HepG2 (cell line): ENCODE data around the gene NDUFAF3. TPM values are rescaled to one million over a fixed set of nuclear protein-coding genes. Genes with fewer than 3 reads are reported as not detected.
A peak's percentile ranks its signal among the peaks of the same experiment; 100 is the strongest.

ENCODE experiments used
- AGO2 ChIP-seq: fragments of 200-400 bp; formaldehyde crosslinking; optimal IDR thresholded peaks from 2 replicates; pipeline ENCODE3; 2017; ENCODE audit warnings: mild to moderate bottlenecking, low read depth, low read length, moderate library complexity
- CC2D1A ChIP-seq: sonication (generic); formaldehyde crosslinking; IDR thresholded peaks from 2 replicates; pipeline ENCODE4 v1.8.1; 2023; ENCODE audit warnings: mild to moderate bottlenecking, missing genetic modification reagents
- CHCHD3 ChIP-seq: sonication (generic); formaldehyde crosslinking; IDR thresholded peaks from 2 replicates; pipeline ENCODE4 v1.8.0; 2022; ENCODE audit warnings: mild to moderate bottlenecking, missing genetic modification reagents, moderate library complexity
- IKZF1 ChIP-seq: fragments of 450-650 bp; IDR thresholded peaks from 2 replicates; pipeline ENCODE4 v1.7.1; 2016
- NAIF1 ChIP-seq: sonication (generic); formaldehyde crosslinking; IDR thresholded peaks from 2 replicates; pipeline ENCODE4 v1.5.0; 2020; ENCODE audit warnings: mild to moderate bottlenecking, missing genetic modification reagents, borderline replicate concordance
- PPARG ChIP-seq: conservative IDR thresholded peaks from 2 replicates; pipeline ENCODE4 v1.6.1; 2016; ENCODE audit warnings: missing biosample characterization, missing genetic modification reagents
- PRPF4 ChIP-seq: fragments of 200-400 bp; formaldehyde crosslinking; IDR thresholded peaks from 2 replicates; pipeline ENCODE4 v1.6.1; 2016; ENCODE audit warnings: low read length, low read depth; ENCODE audit not compliant: poor library complexity, severe bottlenecking
- SCMH1 ChIP-seq: sonication (generic); formaldehyde crosslinking; IDR thresholded peaks from 2 replicates; pipeline ENCODE4 v1.9.0; 2021; ENCODE audit warnings: missing genetic modification reagents, mild to moderate bottlenecking, borderline replicate concordance
- SNRNP70 ChIP-seq: fragments of 200-400 bp; formaldehyde crosslinking; IDR thresholded peaks from 2 replicates; pipeline ENCODE4 v1.6.1; 2017; ENCODE audit warnings: mild to moderate bottlenecking, low read depth, low read length, moderate library complexity
- SUZ12 ChIP-seq: fragments of 150-350 bp; IDR thresholded peaks from 2 replicates; pipeline ENCODE4 v1.6.1; 2014; ENCODE audit warnings: low read depth, low read length
- ZBTB40 ChIP-seq, 2 experiments: fragments of 450-650 bp in 1 of 2; sonication (generic) in 1 of 2; formaldehyde crosslinking in 1 of 2; IDR thresholded peaks; 2 replicates each; pipeline versions ENCODE4 v1.6.1 to v1.8.0; 2016 to 2022; ENCODE audit warnings: antibody characterized with exemption in 1 of 2, mild to moderate bottlenecking in 1 of 2, missing genetic modification reagents in 1 of 2
- ZC3H4 ChIP-seq: sonication (generic); formaldehyde crosslinking; IDR thresholded peaks from 2 replicates; pipeline ENCODE4 v1.4.0; 2020; ENCODE audit warnings: missing genetic modification reagents, borderline replicate concordance
- ZFP36L2 ChIP-seq: sonication (generic); formaldehyde crosslinking; IDR thresholded peaks from 2 replicates; pipeline ENCODE4 v1.4.0; 2020; ENCODE audit warnings: missing genetic modification reagents
- ZNF121 ChIP-seq: sonication (generic); formaldehyde crosslinking; IDR thresholded peaks from 2 replicates; pipeline ENCODE4 v1.5.0; 2020; ENCODE audit warnings: mild to moderate bottlenecking, missing genetic modification reagents
- ZNF557 ChIP-seq: sonication (generic); formaldehyde crosslinking; IDR thresholded peaks from 2 replicates; pipeline ENCODE4 v1.4.0; 2020; ENCODE audit warnings: missing genetic modification reagents
- ZNF605 ChIP-seq: sonication (generic); formaldehyde crosslinking; IDR thresholded peaks from 2 replicates; pipeline ENCODE4 v1.8.0; 2022; ENCODE audit warnings: mild to moderate bottlenecking, missing genetic modification reagents
- ZNF773 ChIP-seq: sonication (generic); formaldehyde crosslinking; IDR thresholded peaks from 2 replicates; pipeline ENCODE4 v1.4.0; 2020; ENCODE audit warnings: missing genetic modification reagents, borderline replicate concordance
- ZNF788 ChIP-seq: sonication (generic); formaldehyde crosslinking; IDR thresholded peaks from 2 replicates; pipeline ENCODE4 v1.5.0; 2020; ENCODE audit warnings: mild to moderate bottlenecking, missing genetic modification reagents, borderline replicate concordance
- polyA plus RNA-seq, 8 experiments: library from polyadenylated mRNA; depleted of rRNA in 3 of 8; stranded (reverse) in 7 of 8; unstranded in 1 of 8; fragments of >200 nt; fragmentation: Illumina TruSeq in 4 of 8; extraction: Trizol in 4 of 8; gene quantifications; 2 replicates each; pipeline versions ENCODE4 v1.2.1 to v1.2.3, GENCODE V29; 2011 to 2016; ENCODE audit warnings: low read depth in 4 of 8, missing spikeins in 1 of 8, mixed read lengths in 1 of 8; ENCODE audit not compliant: insufficient read depth in 1 of 8
- total RNA-seq, 5 experiments: library from RNA; depleted of rRNA; stranded (reverse); fragments of >200 nt; fragmentation: Illumina TruSeq; extraction: Trizol; gene quantifications; 2 replicates each; pipeline ENCODE4 v1.2.3, GENCODE V29; 2016; ENCODE audit warnings: low read depth in 1 of 5

Gene NDUFAF3
- total and polyA plus RNA-seq, 2 of the 13 experiments (the other 11 are each of a cell fraction or from before 2014, with no cell fraction given), result 39.0 to 50.0 TPM

GRCh38 chr3:49015072-49015471 lies 6.8 kb upstream of the NDUFAF3 start (continued):
- TF ChIP-seq ZBTB40 (IDR thresholded peaks at IDR 0.05) (no peak), ZBTB40 (CRISPR knock-in tag; IDR thresholded peaks at IDR 0.05) (0 out of 2 replicates have a peak, but pooled peaks have one; percentile 20), ZNF788 (0 out of 2 replicates have a peak, but pooled peaks have one; percentile 40), ZC3H4 (CRISPR knock-in tag) (no peak), ZNF773 (no peak), ZFP36L2 (CRISPR knock-in tag) (no peak), ZNF121 (no peak), CHCHD3 (CRISPR knock-in tag) (no peak), NAIF1 (CRISPR knock-in tag) (no peak), IKZF1 (no peak), PRPF4 (no peak), SNRNP70 (no peak), AGO2 (peak; percentile 82), CC2D1A (no peak), SUZ12 (no peak), ZNF557 (CRISPR knock-in tag) (no peak), ZNF605 (CRISPR knock-in tag) (no peak), PPARG (CRISPR knock-in tag) (no peak), SCMH1 (CRISPR knock-in tag) (no peak)
